ENCODE results near the gene WIPI1.
"Not testable (repeated sequence)": the region's sequence is repeated elsewhere in the genome, so short reads cannot be mapped to it uniquely, and the experiment has no call there.

Gene WIPI1

DNA sequence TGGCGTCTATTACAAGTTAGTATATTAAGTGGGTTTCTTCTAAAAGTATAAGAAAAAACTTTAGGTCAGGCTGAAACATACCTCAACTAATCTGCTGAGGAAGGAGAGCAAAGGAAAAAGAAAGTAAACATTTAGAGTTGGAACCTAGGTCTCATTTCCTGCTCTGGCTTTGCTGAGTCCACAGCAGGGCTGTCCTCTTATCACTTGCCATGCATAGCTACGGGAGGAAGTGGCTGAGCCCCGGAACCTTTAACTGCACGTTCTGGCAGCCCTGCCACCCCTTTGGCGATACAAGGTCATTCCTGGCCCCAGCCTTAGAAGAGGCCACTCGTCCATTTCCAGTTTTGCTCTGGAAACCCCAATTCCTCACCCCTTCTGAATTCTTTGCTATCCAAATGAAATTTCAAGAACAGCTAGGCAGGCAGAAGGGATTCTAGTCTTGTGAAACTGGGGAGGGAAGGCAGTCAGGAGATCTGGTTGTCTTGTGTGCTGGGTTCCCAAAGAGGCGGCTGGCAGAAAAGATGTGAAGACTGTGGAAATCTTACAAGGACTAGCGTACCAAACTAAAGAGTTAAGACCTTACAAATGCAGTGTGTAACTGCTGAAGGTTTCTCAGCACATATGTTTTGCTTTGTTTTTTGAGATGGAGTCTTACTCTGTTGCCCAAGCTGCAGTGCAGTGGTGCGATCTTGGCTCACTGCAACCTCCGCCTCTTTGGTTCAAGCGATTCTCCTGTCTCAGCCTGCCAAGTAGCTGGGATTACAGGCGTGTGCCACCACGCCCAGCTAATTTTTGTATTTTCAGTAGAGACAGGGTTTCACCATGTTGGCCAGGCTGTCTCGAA is 19.1 kb downstream of the WIPI1 start:
- DNase-seq (ENCODE audit: low spot score): no peak

DNA sequence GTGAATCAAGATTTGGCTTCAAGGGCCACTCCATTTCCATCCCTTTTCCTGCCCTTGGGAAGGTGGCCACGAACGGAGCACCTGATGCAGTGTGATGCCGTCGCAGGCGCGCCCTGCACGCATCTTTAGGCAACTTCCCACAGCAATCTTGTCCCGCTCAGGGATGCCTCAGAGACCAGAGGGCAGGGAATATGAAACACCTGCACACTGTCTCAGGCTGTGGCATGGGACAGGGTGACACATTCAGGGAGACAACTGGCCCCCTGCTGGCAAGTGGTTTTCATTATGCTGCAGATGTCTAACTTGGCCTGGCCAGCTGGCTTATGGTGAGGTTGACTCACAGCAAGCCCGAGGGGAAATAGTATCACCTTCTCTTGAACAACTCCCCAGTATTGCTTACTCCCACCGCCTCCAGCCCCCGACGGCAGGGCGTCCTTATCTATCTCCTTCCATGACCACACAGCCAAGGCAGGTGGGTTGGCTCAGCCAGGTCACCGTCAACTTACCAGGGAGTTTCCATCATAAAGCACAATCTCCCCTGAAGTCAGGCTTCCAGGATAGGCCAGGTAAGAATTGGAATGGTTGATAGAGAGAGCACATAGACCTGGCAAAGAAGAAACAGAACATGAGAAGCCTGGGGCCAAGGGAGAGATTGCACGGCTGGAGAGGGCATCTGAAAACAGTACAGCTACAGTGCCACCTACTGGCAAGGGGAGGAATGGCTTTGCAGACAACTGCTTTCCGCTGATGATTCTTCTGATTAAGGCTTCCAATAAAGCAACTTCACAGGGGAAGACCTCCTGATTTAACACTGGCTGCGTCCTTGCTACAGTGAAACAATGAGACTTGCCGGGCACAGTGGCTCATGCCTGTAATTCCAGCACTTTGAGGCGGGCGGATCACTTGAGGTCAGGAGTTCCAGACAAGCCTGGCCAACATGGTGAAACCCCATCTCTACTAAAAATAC is 21.1 kb downstream of the WIPI1 start:
- peak; percentile 79 for DNase-seq (ENCODE audit: low spot score)

DNA sequence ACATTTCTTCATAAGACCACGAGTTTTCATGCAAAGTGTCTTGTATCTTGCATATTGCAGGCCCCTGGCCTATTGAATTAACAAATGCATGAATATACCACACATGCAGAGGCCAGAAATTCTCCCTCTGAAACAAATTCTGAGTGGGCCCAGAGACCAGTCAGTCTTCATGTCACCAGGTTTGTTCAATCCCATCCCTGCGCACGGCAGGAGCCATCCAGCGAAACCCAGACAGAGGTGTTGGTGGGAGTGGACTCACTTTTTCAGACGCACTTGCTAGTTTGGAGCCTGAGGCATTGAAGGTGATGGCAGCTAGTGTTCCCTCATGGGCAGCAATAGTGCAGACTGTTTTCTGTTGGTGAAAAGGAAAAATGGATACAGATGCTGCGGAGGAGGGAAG is 21.9 kb downstream of the WIPI1 start:
- DNase-seq (ENCODE audit: low spot score): no peak

DNA sequence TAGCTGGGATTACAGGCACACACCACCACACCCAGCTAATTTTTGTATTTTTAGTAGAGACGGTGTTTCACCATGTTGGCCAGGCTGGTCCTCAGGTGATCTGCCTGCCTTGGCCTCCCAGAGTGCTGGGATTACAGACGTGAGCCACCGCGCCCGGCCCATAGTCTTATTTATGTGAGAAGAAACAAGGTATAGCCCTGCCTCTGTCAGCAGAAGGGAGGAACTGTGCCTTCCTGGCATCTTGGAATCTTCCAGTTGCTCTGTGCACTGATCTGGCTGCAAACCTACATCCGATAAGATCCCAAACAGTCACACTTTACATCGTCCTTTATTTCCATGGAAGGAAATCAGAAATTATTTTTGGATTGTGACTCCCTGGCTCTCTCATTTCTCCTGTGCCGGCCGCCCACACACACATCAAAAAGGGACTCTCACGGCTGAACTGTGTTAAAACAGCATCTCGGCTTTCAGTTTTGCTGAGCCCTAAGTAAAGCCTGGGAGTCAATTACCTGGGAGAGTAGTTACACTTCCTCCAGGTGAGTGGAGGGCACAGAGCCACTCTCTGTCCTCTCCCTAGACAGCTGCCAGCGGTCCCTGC is 23.3 kb downstream of the WIPI1 start:
- DNase-seq (ENCODE audit: low spot score): no peak

DNA sequence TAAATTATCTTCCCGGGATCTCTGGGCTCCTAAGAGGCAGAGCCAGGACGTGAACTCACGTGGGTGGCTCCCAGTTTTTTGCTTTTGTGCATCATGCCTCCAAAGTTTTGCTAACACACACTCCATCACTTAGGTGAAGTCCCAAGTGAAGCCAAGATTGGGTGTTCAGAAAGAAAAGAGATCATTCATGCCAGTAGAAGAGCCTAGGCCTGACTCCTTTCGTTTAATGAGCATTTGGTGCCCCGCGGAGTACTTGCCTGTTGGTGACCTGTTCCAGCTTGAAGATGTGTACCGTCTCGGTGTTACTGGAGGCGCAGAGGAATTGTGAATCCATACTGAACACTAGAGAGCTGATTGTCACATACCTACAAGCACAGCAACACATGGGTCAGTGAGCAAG is 24.1 kb downstream of the WIPI1 start:
- no peak for DNase-seq (ENCODE audit: low spot score)

DNA sequence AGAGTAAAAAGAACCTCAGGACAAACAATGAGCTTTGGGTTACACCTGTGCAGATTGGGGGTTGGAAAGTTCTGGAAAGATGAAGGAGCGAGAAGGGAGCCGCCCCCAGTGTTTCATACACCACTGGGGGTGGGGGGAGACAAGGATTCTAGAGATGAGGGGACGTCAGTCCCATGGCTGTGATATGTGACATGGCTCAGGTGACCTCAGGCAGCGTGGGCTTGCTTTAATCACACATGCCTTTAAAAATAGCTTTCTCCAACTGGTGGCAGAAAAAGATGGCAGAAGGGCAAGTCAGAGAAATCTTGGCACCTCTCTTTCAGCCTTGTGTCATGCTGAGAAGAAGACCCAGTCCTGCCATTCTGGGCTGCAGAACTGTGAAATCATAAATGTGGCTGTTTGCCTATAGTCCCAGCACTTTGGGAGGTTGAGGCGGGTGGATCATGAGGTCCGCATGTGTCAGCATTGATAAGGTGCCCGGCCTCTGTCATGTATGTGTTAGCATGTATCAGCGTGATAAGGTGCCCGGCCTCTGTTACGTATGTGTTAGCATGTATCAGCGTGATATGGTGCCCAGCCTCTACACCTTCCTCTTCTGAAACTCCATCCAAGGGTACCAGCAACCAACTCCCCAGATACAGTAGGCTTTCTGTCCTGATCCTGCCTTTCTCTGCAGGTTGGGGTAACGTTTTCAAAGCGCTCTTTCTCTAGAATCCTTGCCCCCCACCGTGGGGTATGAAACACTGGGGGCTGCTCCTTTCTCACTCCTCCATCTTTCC is 25.0 kb downstream of the WIPI1 start:
- DNase-seq (ENCODE audit: low spot score): no peak

DNA sequence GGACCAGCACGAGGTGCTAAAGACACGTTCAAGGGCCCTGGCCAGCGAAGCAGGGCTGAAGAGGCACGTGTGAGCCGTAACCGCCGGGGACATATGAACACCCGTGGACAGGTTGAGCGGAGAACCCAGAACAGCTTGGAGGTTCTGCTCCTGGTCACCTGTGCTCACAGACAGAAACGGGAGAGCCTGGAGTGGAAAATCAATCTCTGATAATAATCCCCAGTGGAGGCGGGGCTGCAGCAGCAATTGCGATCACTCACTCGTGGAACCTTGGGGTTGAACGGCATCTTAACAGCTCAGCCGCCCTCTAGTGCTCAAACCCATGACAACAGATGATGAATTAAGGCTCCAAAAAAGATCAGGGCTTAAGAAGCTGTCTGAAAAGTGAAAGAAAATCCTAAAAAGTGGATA is 25.6 kb downstream of the WIPI1 start:
- DNase-seq (ENCODE audit: low spot score): peak; percentile 35

DNA sequence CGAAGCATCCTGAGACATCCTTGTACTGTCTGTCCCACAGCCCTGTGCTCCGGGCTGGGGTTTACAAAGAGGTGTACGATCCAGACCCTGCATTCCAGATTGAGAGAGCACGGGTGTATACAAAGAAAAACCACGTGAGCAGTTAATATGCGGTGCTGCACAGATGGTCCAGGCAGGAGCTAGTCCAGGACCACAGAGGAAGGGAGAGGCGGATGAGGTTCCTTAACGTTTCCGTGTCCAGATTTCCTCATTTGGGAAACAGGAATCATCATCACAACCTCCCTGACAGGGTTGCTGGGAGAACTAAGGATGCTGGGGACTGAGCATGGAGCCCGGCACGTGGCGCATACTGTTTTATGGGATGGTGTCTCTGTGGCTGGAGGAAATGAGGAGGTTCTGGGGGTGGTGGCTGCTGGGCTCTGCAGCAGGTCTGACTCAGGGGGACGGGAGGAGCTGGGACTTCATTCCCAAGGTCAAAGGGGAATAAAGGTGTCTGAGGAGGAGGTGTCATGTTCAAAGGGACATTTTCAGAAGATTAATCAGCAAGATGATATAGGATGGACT is 26.2 kb downstream of the WIPI1 start:
- no peak for DNase-seq (ENCODE audit: low spot score)

DNA sequence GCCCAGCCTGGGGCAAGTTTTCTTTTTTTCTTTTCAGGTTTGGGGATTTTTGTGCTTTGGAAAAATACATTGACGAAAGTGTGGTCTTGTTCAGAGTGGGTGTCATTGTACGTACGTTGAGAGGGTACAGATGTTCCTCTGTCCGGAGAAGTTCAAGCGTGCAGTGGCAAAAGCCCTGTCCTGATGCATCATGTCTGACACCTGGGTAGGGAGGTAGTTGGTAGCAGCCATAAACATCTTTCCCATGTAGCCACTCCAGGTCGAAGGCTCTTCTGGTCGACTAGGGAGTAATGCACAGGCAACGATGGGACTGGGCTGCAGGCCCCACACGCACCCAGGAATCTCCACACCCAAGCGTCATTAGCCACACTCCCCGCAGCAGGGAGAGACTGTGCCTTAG is 27.4 kb downstream of the WIPI1 start:
- no peak for DNase-seq (ENCODE audit: low spot score)

DNA sequence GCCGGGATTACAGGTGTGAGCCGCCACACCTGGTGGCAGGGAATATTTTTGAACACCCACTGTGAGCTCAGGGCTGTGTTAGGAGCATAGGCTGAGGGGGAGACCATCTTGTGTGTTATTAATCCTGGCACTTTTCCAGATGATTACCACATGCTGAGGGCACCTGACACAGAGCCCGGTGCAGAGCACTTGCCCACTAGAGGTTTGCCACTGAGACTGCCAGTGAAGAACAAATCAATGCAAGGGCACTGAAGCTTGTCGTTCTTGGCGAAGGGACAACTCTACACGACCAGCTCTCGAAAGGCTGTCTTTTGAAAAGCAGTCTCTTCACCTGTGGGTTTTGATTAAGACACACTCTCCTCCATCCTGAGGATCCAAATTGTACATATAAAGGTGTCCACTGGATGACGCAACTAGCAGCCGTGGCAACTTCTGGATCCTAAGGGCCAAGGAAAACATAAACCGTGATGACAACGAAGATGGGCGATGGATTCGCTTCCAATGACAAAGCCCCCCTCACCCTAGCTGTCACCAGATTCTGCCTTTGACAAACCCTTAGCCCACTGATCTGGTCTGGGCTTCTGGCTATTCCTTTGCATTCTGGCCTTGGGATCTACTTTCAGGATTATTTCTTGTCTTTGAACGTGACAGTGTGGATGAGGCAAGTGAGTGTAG is 28.7 kb downstream of the WIPI1 start:
- no peak for DNase-seq (ENCODE audit: low spot score)

DNA sequence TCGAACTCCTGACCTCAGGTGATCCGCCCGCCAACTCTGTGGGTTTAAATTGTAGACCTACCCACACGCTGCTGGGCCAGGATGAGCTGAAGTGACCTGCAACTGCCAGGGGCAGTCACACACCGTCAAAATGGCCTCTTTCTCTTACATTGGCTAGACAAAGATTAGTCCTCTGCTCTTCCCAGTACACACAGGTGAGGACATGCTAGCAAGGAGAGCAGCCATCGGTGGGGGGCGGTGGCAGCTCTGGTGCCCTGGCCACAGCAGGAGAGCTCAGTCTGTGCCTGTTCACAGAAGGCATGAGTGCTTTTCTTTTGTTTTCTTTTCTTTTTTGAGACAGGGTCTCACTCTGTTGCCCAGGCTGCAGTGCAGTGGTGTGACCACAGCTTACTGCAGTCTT is 29.7 kb downstream of the WIPI1 start:
- no peak for DNase-seq (ENCODE audit: low spot score)

DNA sequence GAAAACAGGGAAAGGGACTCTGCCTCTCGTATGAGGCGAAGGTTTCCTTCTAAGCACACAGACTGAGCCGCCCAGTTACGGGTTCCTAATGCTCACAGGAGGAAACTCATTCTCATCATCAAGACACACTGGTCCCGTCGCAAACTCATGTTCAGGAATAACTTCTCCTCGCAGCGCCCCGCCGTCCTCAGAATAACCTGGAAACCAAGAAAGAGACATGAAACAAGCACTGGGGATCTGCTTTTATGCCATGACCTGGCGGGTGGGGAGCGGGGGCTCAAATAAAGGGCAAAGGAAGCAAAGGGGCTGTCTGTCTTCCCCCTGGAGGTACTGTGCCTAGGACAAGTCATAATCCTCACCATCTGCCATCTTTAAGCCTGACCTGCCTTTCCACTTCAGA is 31.3 kb downstream of the WIPI1 start:
- DNase-seq (ENCODE audit: low spot score): no peak

DNA sequence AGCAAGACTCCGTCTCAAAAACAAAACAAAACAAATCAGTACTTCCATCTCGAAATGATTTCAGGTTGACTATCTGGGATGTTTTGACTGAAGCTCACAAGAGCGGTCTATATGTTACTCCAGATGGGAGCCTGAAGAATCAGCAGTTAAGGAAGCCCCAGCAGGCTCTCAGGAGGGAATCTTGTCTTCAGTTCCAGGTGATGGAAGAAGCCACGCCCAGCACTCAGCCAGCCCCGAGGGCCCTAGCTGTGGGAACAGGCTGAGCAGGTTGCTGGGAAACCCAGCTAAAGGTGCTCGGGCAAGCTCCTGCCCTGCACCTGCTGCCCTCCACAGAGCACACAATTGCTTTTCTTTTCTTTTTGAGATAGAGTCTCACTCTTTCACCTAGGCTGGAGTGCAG is 32.4 kb downstream of the WIPI1 start:
- no peak for DNase-seq (ENCODE audit: low spot score)

DNA sequence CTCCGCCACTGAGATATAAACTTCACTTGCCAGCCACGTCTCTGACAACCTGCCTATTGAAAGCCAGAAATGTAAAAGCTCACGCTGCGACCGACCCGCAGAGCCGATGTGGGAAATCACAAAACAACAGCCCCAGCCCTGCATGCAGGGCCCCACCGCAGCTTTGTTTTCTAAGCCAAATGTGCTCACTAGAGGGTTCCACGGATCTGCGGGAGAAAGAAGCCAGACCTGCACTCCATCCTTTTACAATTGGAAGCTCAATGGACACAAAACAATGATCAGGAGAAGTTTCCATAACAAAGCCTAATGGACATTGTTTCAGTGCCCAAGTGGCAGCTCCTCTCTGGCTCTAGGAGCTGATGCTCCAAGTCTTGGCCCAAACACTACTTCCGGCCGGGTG is 33.1 kb downstream of the WIPI1 start:
- no peak for DNase-seq (ENCODE audit: low spot score)

DNA sequence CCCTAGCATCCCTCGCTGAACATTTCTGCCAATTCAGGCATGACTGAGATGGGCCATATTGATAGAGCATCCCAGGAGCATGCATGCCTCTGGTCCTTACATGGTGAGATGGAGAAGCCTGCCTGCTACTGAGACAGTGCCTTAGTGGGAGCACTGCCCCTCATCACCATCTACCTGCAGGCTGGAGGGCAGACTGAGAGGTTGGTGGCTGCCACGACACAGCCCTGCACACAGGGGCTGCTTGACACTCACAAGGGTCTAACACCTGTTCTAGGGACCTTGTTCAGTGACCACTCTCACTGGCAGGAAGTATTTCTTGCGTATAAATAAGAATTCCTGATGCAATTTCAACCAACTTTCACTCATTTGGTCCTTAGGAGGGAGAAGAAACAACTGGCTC is 34.0 kb downstream of the WIPI1 start:
- DNase-seq (ENCODE audit: low spot score): no peak

DNA sequence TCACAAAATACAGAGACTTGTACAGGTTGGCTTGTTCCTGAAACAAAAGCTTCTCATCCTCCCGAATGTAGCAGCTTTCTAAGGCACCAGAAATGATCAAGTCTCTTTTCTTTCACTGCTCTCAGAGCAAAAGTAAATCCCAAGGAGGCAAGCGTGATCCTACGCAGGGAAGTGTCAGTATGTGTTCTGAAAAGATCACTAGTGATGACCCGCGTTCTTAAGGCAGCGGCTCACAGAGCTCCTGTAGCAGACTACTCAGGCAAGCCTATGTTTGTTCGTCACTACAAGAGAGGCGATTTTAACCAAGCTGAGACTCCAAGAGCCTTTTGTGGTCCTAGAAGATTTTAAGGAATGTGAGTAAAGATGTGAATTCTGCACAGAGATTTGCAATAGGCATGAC is 34.5 kb downstream of the WIPI1 start:
- DNase-seq (ENCODE audit: low spot score): no peak

DNA sequence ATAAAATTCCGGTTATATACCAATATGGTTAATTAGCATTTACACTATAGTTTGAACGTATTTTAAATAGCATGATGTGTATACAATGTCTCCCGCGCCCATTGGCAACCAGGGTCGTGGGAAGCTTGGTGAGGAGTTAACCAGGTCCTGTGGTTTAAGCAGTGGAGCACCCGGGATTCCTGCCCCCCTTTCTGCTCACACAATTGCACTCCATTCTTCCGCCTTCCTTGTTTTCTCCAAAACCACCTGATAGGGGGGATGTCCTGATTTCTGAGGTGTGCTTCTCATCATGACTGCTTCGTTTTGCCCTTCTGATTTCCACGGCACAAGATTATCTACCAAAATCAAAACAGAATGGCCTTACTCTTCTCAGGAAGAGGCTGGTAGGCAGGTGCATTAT is 35.8 kb downstream of the WIPI1 start:
- no peak for DNase-seq (ENCODE audit: low spot score)

DNA sequence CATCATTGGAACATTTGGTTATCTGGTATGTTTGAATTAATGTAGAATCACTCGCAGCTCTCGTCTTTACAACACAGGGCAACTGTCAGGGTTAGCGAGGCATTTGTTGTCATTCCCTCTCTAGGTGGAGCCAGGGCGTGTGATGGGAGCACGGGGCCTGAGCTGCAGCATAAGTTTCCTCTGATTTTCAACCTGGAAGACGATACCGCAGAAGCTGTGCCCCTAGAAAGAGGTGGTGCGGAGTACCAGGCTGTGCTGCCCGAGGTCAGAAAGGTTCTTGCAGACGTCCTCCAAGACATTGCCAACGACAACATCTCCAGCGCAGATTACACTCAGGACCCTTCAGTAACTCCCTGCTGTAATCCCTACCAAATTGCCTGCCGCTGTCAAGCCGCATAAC is 37.2 kb downstream of the WIPI1 start:
- no peak for DNase-seq (ENCODE audit: low spot score)

DNA sequence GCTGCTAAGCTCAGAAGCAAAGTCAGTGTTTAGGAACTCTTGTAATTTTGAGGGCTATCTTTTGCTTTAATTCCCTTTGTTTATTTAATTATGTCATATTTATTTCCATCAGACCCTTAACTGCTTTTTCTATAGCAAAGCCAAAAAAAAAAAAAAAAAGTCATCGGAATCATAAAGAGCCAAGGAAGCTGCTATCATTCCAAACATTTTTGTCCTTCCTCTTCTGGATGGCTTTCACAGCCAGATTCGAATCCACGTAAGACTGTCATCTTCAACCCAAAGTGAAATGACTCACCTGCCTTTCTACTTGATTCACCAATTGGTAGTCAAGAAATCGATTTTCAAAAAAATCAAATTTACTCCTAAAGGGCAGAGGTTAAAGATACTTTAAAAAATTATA is 38.4 kb downstream of the WIPI1 start:
- no peak for DNase-seq (ENCODE audit: low spot score)

DNA sequence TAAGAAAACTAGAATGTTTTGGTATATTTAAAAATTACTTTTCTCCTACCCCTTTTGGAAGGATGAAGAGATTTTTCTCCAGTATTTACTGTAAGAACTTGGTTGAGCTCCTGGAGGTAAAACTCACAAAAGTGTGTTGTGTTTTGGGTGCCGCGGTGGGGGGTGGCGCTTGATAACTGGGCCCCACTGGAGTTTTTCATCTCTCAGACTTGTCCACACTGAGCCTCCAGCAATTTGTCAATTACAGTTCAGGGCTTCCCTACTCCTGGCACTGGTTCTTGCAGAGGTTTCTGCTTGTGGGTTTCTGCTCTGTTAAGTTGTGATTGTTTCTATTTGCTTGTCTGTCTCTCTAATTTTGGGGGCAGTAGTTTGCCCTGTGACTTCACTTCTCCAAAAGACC is 40.0 kb downstream of the WIPI1 start:
- DNase-seq (ENCODE audit: low spot score): no peak

DNA sequence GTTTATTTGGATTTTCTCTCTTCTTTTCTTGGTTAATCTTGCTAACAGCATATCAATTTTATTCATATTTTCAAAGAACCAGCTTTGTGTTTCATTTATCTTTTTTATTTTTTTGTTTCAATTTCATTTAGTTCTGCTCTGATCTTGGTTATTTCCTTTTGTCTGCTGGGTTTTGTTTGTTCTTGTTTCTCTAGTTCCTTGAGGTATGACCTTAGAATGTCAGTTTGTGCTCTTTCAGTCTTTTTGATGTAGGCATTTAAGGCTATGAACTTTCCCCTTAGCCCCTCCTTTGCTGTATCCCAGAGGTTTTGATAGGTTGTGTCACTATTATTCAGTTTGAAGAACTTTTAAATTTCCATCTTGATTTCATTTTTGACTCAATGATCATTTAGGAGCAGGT is 42.4 kb downstream of the WIPI1 start:
- DNase-seq (ENCODE audit: low spot score): not testable (repeated sequence)
